KOPT-K1 (cell line): Measurements from ENCODE around the gene DHX16.

Source experiments
- H3K27ac ChIP-seq: fragments of 200-600 bp; sonication (generic); 2 replicates; pipeline ENCODE4 v1.5.1; 2016; ENCODE audit warnings: antibody characterized with exemption, mild to moderate bottlenecking, low read depth, low read length; ENCODE audit not compliant: poor library complexity, severe bottlenecking
- H3K36me3 ChIP-seq: fragments of 200-600 bp; sonication (generic); 2 replicates; pipeline ENCODE4 v1.5.1; 2017; ENCODE audit warnings: antibody characterized with exemption, mild to moderate bottlenecking, low read length, moderate library complexity; ENCODE audit not compliant: insufficient read depth
- H3K9me3 ChIP-seq: fragments of 200-600 bp; sonication (generic); 2 replicates; pipeline ENCODE4 v1.5.1; 2017; ENCODE audit warnings: antibody characterized with exemption, low read length, mild to moderate bottlenecking; ENCODE audit not compliant: insufficient read depth, poor library complexity, severe bottlenecking

The DHX16 gene

GRCh38 chr6:30686908-30687658 is 14.3 kb upstream of the DHX16 start:
- Histone ChIP-seq H3K36me3 (0 out of 2 replicates have a peak, but pooled peaks cover 6% of the 10 kb centered on the region), H3K9me3 (no peaks in the 10 kb centered on the region), H3K27ac (peak overlapping the region; percentile 94)

GRCh38 chr6:30686009-30686907 is 13.5 kb upstream of the DHX16 start, which contains the start of gene PPP1R18:
Gene PPP1R18 (minus strand): TSS chr6:30686645. CDS start chr6:30686018, 627 bp downstream.
- peaks cover 12% of the 10 kb centered on the region; the same call in 1 of the 2 replicates for H3K36me3 ChIP-seq
- peak within 1 kb of the TSS; percentile 94 for H3K27ac ChIP-seq
- H3K9me3 ChIP-seq: no peaks in the 10 kb centered on the region

GRCh38 chr6:30685157-30686008 is 12.6 kb upstream of the DHX16 start:
- Histone ChIP-seq H3K36me3 (peaks cover 20% of the 10 kb centered on the region), H3K27ac (peak overlapping the region; percentile 94), H3K9me3 (no peaks in the 10 kb centered on the region)

- Histone ChIP-seq H3K27ac (peak overlapping the region; percentile 94), H3K9me3 (no peaks in the 10 kb centered on the region), H3K36me3 (peaks cover 29% of the 10 kb centered on the region)
These were observed 11.8 kb upstream of the DHX16 start for GRCh38 chr6:30684386-30685156.

GRCh38 chr6:30683980-30684338 is 11.2 kb upstream of the DHX16 start:
- Histone ChIP-seq H3K36me3 (peaks cover 31% of the 10 kb centered on the region), H3K27ac (peak overlapping the region; percentile 94), H3K9me3 (no peaks in the 10 kb centered on the region)

- H3K36me3 ChIP-seq: peaks cover 34% of the 10 kb centered on the region
- H3K9me3 ChIP-seq: no peaks in the 10 kb centered on the region
- peak overlapping the region; percentile 94 for H3K27ac ChIP-seq
These were observed 10.6 kb upstream of the DHX16 start for GRCh38 chr6:30683183-30683979.

DNA sequence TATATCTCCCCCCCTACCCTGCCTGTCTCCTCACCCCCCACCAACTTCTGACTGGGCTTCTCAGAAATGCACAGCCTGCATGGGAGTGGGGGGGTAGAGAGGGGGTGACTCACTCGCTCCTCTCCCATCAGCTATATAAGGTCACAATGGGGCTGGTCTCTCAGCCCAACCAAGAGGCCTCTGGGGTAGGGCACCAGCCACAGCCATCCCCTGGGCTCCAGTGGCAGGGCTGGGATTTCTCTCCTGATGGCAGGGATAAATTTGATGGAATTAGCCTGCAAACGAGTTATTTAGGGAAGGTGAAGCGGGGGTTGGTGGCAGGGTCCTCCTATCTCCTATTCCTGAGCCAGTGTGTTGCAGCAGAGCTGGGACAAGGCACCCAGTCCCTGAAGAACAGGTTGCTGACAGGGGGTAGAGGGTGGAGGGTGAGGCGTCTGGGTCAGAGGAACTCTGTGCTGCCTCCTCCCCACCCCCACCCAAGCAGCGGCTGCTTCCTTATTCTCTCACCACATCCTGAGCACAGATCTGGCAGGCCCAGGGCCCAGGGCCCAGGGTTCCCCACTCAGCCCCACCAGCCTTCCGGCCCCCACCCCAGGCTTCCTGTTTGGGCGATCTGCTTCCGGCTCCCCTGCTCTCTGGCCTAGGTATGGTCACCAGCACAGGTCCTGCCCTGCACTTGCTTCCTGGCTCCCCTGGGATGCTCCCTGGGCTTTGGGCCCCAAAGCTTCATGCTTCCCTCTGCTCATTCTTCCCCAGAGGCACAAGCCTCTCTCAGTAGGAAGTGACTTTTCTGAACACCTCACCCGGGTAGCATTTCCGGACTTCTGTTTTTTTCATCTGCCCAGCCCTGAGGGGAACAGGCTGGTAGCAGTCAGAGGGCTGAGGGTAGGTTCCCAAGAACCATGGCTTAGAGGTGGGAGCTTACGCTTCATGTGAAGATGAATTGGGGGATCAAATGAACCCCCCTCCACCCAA is 9.6 kb upstream of the DHX16 start:
- peak overlapping the region; percentile 94 for H3K27ac ChIP-seq
- H3K36me3 ChIP-seq: peaks cover 40% of the 10 kb centered on the region
- H3K9me3 ChIP-seq: no peaks in the 10 kb centered on the region

- Histone ChIP-seq H3K9me3 (no peaks in the 10 kb centered on the region), H3K27ac (peak overlapping the region; percentile 94), H3K36me3 (peaks cover 47% of the 10 kb centered on the region)
These were observed 8.9 kb upstream of the DHX16 start for GRCh38 chr6:30681766-30682142.

DNA sequence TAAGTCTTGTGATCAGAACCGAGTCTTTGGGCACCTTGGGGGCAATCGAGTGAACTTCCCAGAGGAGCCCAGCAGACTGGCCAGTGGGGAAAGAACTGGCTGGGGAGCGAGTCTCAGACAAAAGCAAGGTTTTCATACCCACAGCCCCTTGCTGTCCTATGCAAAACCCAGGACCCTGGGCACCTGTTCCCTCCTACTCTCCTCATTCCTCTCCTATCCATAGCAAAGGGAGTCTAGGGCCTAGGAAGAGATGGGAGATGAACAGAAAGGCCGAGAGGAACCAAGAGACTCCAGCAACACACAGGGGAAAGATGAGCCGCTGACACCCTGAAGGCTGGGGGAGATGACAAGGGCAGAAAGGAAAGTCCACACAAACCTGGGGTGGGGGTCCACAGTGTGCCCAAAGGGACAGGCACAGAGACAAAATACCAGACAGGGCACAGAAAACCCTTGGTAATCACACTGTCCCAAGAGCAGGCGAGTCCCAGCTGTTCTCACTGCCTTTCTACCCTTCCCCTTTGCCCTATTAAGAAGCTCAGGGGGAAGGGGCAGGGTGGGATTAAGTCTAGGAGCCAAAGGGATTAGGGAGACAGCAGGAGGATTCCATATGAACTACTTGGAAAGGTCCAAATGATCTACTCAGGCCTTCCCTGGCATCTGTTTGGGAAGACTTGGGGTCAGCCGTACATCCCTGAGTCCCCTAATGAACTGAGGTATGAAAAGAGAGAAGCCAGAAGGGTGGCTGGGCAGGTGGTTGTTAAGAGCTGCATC is 7.1 kb upstream of the DHX16 start:
- H3K36me3 ChIP-seq: peaks cover 58% of the 10 kb centered on the region
- peak overlapping the region; percentile 75 for H3K27ac ChIP-seq
- no peaks in the 10 kb centered on the region for H3K9me3 ChIP-seq

GRCh38 chr6:30678964-30679726 is 6.3 kb upstream of the DHX16 start:
- no peaks in the 10 kb centered on the region for H3K9me3 ChIP-seq
- peaks cover 58% of the 10 kb centered on the region for H3K36me3 ChIP-seq
- H3K27ac ChIP-seq: peak overlapping the region; percentile 75

GRCh38 chr6:30676660-30677285 is 4.0 kb upstream of the DHX16 start:
- no peak overlapping the region for H3K27ac ChIP-seq

More at GRCh38 chr6:30676660-30677285, 4.0 kb upstream of the DHX16 start:
- no peaks in the 10 kb centered on the region for H3K9me3 ChIP-seq
- H3K36me3 ChIP-seq: peaks cover 57% of the 10 kb centered on the region
